CD14-positive monocyte (primary cell): Measurements from ENCODE around the gene ANGPTL8. TPM values are rescaled to one million over a fixed set of nuclear protein-coding genes. Genes with fewer than 3 reads are reported as not detected.
A peak's percentile ranks its signal among the peaks of the same experiment; 100 is the strongest.

ENCODE experiments used
- DNase-seq, 3 donors: peaks; one replicate each; pipeline ENCODE4 v3.0.0-alpha.2; 2011 to 2022
- H2AFZ ChIP-seq: 2 replicates; pipeline ENCODE4 v1.6.0; 2012; ENCODE audit warnings: mild to moderate bottlenecking, low read depth, low read length, inconsistent platforms; ENCODE audit not compliant: insufficient read depth, poor library complexity, severe bottlenecking
- H3K27ac ChIP-seq, 2 donors: 1 replicate in 1 of 2; 2 replicates in 1 of 2; pipeline ENCODE4 v1.5.1; 2012 to 2013; ENCODE audit warnings: low read length in 2 of 2, control low read depth in 1 of 2, inconsistent platforms in 1 of 2, low read depth in 1 of 2, mild to moderate bottlenecking in 1 of 2
- H3K27me3 ChIP-seq, 2 donors: one replicate each; pipeline versions ENCODE4 v1.6.0 to v1.6.1; 2011 to 2013; ENCODE audit warnings: low read length in 2 of 2; ENCODE audit not compliant: control insufficient read depth in 2 of 2, insufficient read depth in 2 of 2
- H3K36me3 ChIP-seq, 2 donors: replicated peaks in 1 of 2; 1 replicate in 1 of 2; 2 replicates in 1 of 2; pipeline versions ENCODE4 v1.5.1 to v1.6.1; 2012 to 2013; ENCODE audit warnings: low read length in 2 of 2, control low read depth in 1 of 2, inconsistent platforms in 1 of 2, mild to moderate bottlenecking in 1 of 2; ENCODE audit not compliant: insufficient read depth in 2 of 2, control insufficient read depth in 1 of 2
- H3K4me1 ChIP-seq, 2 donors: 1 replicate in 1 of 2; 2 replicates in 1 of 2; pipeline versions ENCODE4 v1.5.1 to v1.6.1; 2012 to 2013; ENCODE audit warnings: low read length in 2 of 2, control low read depth in 1 of 2, inconsistent platforms in 1 of 2, mild to moderate bottlenecking in 1 of 2, moderate library complexity in 1 of 2; ENCODE audit not compliant: insufficient read depth in 2 of 2, control insufficient read depth in 1 of 2
- H3K4me2 ChIP-seq: replicated peaks from 2 replicates; pipeline ENCODE3; 2012; ENCODE audit warnings: low read length, moderate library complexity, mild to moderate bottlenecking; ENCODE audit not compliant: poor library complexity, severe bottlenecking; ENCODE audit errors: extremely low read depth
- H3K4me3 ChIP-seq, 3 experiments: fragments of 200-600 bp in 1 of 3; sonication (generic) in 1 of 3; replicated peaks in 1 of 3; 1 replicate in 2 of 3; 2 replicates in 1 of 3; pipeline ENCODE4 v1.5.1; 2011 to 2013; ENCODE audit warnings: low read length in 3 of 3, mild to moderate bottlenecking in 3 of 3, control low read depth in 2 of 3, low read depth in 2 of 3, inconsistent platforms in 1 of 3, moderate library complexity in 1 of 3
- H3K79me2 ChIP-seq: 2 replicates; pipeline ENCODE4 v1.6.0; 2012; ENCODE audit warnings: mild to moderate bottlenecking, control low read depth, inconsistent platforms, low read length, moderate library complexity; ENCODE audit not compliant: insufficient read depth
- H3K9ac ChIP-seq: 2 replicates; pipeline ENCODE4 v1.6.0; 2017; ENCODE audit warnings: low read length, mild to moderate bottlenecking; ENCODE audit not compliant: insufficient read depth, poor library complexity, severe bottlenecking
- H3K9me3 ChIP-seq, 2 donors: replicated peaks in 1 of 2; 1 replicate in 1 of 2; 2 replicates in 1 of 2; pipeline versions ENCODE4 v1.5.1 to v1.6.1; 2012 to 2013; ENCODE audit warnings: low read length in 2 of 2, control low read depth in 1 of 2; ENCODE audit not compliant: control insufficient read depth in 1 of 2, insufficient read depth in 1 of 2
- H4K20me1 ChIP-seq: 2 replicates; pipeline ENCODE4 v1.6.0; 2012; ENCODE audit warnings: mild to moderate bottlenecking, low read length, control low read depth, moderate library complexity; ENCODE audit not compliant: insufficient read depth
- H3K27ac Mint-ChIP-seq, 7 donors: one replicate each; pipeline ENCODE4 v1.8.0; 2020; ENCODE audit warnings: mild to moderate bottlenecking in 7 of 7, mixed read lengths in 7 of 7, moderate library complexity in 6 of 7, inconsistent platforms in 2 of 7
- H3K27me3 Mint-ChIP-seq, 3 donors: one replicate each; pipeline ENCODE4 v1.8.0; 2021 to 2022; ENCODE audit warnings: low read depth in 3 of 3, mild to moderate bottlenecking in 3 of 3, mixed read lengths in 3 of 3, moderate library complexity in 3 of 3, inconsistent platforms in 1 of 3
- H3K36me3 Mint-ChIP-seq, 2 donors: one replicate each; pipeline ENCODE4 v1.8.0; 2020; ENCODE audit warnings: mixed read lengths in 2 of 2, inconsistent platforms in 1 of 2, mild to moderate bottlenecking in 1 of 2
- H3K4me1 Mint-ChIP-seq: one replicate; pipeline ENCODE4 v1.8.0; 2020; ENCODE audit warnings: mild to moderate bottlenecking, mixed read lengths
- H3K4me3 Mint-ChIP-seq, 2 donors: one replicate each; pipeline ENCODE4 v1.8.0; 2020; ENCODE audit warnings: mild to moderate bottlenecking in 2 of 2, mixed read lengths in 2 of 2, moderate library complexity in 1 of 2
- H3K9me3 Mint-ChIP-seq, 7 donors: one replicate each; pipeline ENCODE4 v1.8.0; 2020 to 2022; ENCODE audit warnings: mixed read lengths in 7 of 7, mild to moderate bottlenecking in 6 of 7, moderate library complexity in 6 of 7, inconsistent platforms in 2 of 7
- CTCF ChIP-seq: fragments of 200-600 bp; IDR thresholded peaks from one replicate; pipeline ENCODE4 v1.8.0; 2022; ENCODE audit warnings: antibody characterized with exemption, mild to moderate bottlenecking
- WGBS: methylation state at CpG from one replicate; pipeline ENCODE4 v1.1.5; 2013; ENCODE audit warnings: missing lambda C conversion rate; ENCODE audit not compliant: insufficient coverage; 5-methylcytosine and 5-hydroxymethylcytosine counted together
- intact Hi-C, 2 donors: fragments of 100-400 bp; cut with micrococcal nuclease; formaldehyde crosslinking; loops; one replicate each; pipeline versions ENCODE4 v1.15.0 to v1.15.1; 2023
- polyA plus RNA-seq, 3 donors: library from polyadenylated mRNA; depleted of rRNA in 1 of 3; unstranded in 2 of 3; stranded (reverse) in 1 of 3; fragments of 300-500 nt in 2 of 3; fragments of >200 nt in 1 of 3; fragmentation: Illumina TruSeq in 2 of 3; gene quantifications; 1 replicate in 2 of 3; 2 replicates in 1 of 3; pipeline ENCODE4 v1.2.3, GENCODE V29; 2012 to 2021

The ANGPTL8 gene
- polyA plus RNA-seq, 3 donors, result not detected

GRCh38 chr19:11191273-11191755 lies 48.1 kb upstream of the ANGPTL8 start:
- H3K79me2 ChIP-seq, result no peaks in the 10 kb centered on the region
- WGBS, result 21% methylated on average over 5 of the region's 8 CpGs
- no peak overlapping the region for H3K9ac ChIP-seq
- H3K27ac Mint-ChIP-seq, result peak overlapping the region in 1 of 7 donors; percentile 53
- peak overlapping the region; percentile 47 for H2AFZ ChIP-seq
- DNase-seq, result peak; percentile 10 to 77 (median 26)
- peaks cover 22% of the 10 kb centered on the region for H3K4me1 Mint-ChIP-seq
- H4K20me1 ChIP-seq, result no peaks in the 10 kb centered on the region
- no peak overlapping the region for H3K4me2 ChIP-seq
- no peak overlapping the region for H3K4me3 Mint-ChIP-seq
- peaks cover 0 to 6% of the 10 kb centered on the region in 2 donors for H3K9me3 ChIP-seq
- peaks cover 1 to 7% (median 6%) of the 10 kb centered on the region in 3 donors for H3K27me3 Mint-ChIP-seq
- peaks cover 10 to 19% of the 10 kb centered on the region in 2 donors for H3K4me1 ChIP-seq
- intact Hi-C loops, result no loop called here
- no peak overlapping the region for H3K4me3 ChIP-seq
- no peak for TF ChIP-seq CTCF
- peaks cover 0 to under 1% of the 10 kb centered on the region in 2 donors for H3K27me3 ChIP-seq
- no peak overlapping the region for H3K27ac ChIP-seq
- no peaks in the 10 kb centered on the region for H3K36me3 ChIP-seq
- H3K36me3 Mint-ChIP-seq, result peaks cover 0 to 3% of the 10 kb centered on the region in 2 donors
- peaks cover 0 to 11% (median 4%) of the 10 kb centered on the region in 7 donors for H3K9me3 Mint-ChIP-seq

GRCh38 chr19:11191934-11192333 lies 47.5 kb upstream of the ANGPTL8 start:
- no peak for TF ChIP-seq CTCF
- Mint-ChIP-seq H3K9me3 (peaks cover 0 to 11% (median 4%) of the 10 kb centered on the region in 7 donors), H3K4me1 (peaks cover 25% of the 10 kb centered on the region), H3K4me3 (no peak overlapping the region), H3K27ac (no peak overlapping the region), H3K36me3 (peaks cover 0 to 3% of the 10 kb centered on the region in 2 donors), H3K27me3 (peaks cover 1 to 13% (median 6%) of the 10 kb centered on the region in 3 donors)
- peaks cover 15 to 26% of the 10 kb centered on the region in 2 donors for H3K4me1 ChIP-seq
- peaks cover 0 to 5% of the 10 kb centered on the region in 2 donors for H3K27me3 ChIP-seq
- H3K36me3 ChIP-seq, result no peaks in the 10 kb centered on the region
- H4K20me1 ChIP-seq, result no peaks in the 10 kb centered on the region
- H3K4me2 ChIP-seq, result no peak overlapping the region
- intact Hi-C loops, result no loop called here
- peaks cover 0 to 6% of the 10 kb centered on the region in 2 donors for H3K9me3 ChIP-seq
- H3K79me2 ChIP-seq, result no peaks in the 10 kb centered on the region
- H3K4me3 ChIP-seq, result no peak overlapping the region
- 81% methylated on average over 4 of the region's 5 CpGs for WGBS
- no peak overlapping the region for H3K27ac ChIP-seq
- DNase-seq, result no peak
- no peak overlapping the region for H3K9ac ChIP-seq
- no peak overlapping the region for H2AFZ ChIP-seq
